K562 (cell line): Measurements from ENCODE around the gene CRK. TPM values are rescaled to one million over a fixed set of nuclear protein-coding genes. Genes with fewer than 3 reads are reported as not detected.

Experiments
- ARNT ChIP-seq, 2 experiments: fragments of 450-650 bp; IDR thresholded peaks; 2 replicates each; pipeline ENCODE4 v1.6.1; 2016; ENCODE audit warnings: mild to moderate bottlenecking in 1 of 2
- PPARD ChIP-seq: fragments of 250-450 bp; sonication (Bioruptor Pico); IDR thresholded peaks from 2 replicates; pipeline ENCODE4 v1.8.0; 2022; ENCODE audit warnings: inconsistent platforms, mild to moderate bottlenecking, moderate library complexity
- ZBTB2 ChIP-seq: fragments of 450-650 bp; IDR thresholded peaks from 2 replicates; pipeline ENCODE4 v1.6.1; 2016; ENCODE audit warnings: antibody characterized with exemption
- polyA plus RNA-seq, 8 experiments: library from polyadenylated mRNA; depleted of rRNA in 4 of 8; stranded (reverse) in 5 of 8; unstranded in 3 of 8; fragments of >200 nt; fragmentation: Nextera tagmentation in 2 of 8; fragmentation: Illumina TruSeq in 1 of 8; extraction: Ambion mirVana in 2 of 8; extraction: Trizol in 1 of 8; gene quantifications; 2 replicates each; pipeline versions ENCODE4 v1.2.1 to v1.2.3, GENCODE V29; 2011 to 2014; ENCODE audit warnings: inconsistent platforms in 1 of 8, missing spikeins in 1 of 8
- total RNA-seq, 7 experiments: library from RNA; depleted of rRNA in 6 of 7; stranded (reverse); fragments of >200 nt in 6 of 7; fragmentation: Illumina TruSeq in 2 of 7; extraction: Trizol in 2 of 7; gene quantifications; 2 replicates each; pipeline versions ENCODE4 v1.2.1 to v1.2.3, GENCODE V29; 2011 to 2021; ENCODE audit warnings: low replicate concordance in 1 of 7
- TF ChIP-seq, protein P1 (sequence below): sonication (generic); formaldehyde crosslinking; IDR thresholded peaks from 2 replicates; pipeline ENCODE4 v1.8.0; 2022; ENCODE audit warnings: missing genetic modification reagents, mild to moderate bottlenecking, borderline replicate concordance
- TF ChIP-seq, protein P2 (sequence below): fragments of 450-650 bp; conservative IDR thresholded peaks from 2 replicates; pipeline ENCODE4 v1.6.1; 2016; ENCODE audit warnings: missing genetic modification characterization, low read depth, mild to moderate bottlenecking, missing compliant biosample characterization, moderate library complexity

The CRK gene
- total and polyA plus RNA-seq, 9 of the 15 experiments (the other 6 are each of a cell fraction or from before 2014, with no cell fraction given) = 13.1 to 40.2 (median 26.1) TPM

GRCh38 chr17:1438593-1439083, 17.4 kb downstream of the CRK start (continued):
- TF ChIP-seq, protein P1, sequence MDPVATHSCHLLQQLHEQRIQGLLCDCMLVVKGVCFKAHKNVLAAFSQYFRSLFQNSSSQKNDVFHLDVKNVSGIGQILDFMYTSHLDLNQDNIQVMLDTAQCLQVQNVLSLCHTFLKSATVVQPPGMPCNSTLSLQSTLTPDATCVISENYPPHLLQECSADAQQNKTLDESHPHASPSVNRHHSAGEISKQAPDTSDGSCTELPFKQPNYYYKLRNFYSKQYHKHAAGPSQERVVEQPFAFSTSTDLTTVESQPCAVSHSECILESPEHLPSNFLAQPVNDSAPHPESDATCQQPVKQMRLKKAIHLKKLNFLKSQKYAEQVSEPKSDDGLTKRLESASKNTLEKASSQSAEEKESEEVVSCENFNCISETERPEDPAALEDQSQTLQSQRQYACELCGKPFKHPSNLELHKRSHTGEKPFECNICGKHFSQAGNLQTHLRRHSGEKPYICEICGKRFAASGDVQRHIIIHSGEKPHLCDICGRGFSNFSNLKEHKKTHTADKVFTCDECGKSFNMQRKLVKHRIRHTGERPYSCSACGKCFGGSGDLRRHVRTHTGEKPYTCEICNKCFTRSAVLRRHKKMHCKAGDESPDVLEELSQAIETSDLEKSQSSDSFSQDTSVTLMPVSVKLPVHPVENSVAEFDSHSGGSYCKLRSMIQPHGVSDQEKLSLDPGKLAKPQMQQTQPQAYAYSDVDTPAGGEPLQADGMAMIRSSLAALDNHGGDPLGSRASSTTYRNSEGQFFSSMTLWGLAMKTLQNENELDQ (CRISPR knock-in tag) = no peak
- TF ChIP-seq, protein P2, sequence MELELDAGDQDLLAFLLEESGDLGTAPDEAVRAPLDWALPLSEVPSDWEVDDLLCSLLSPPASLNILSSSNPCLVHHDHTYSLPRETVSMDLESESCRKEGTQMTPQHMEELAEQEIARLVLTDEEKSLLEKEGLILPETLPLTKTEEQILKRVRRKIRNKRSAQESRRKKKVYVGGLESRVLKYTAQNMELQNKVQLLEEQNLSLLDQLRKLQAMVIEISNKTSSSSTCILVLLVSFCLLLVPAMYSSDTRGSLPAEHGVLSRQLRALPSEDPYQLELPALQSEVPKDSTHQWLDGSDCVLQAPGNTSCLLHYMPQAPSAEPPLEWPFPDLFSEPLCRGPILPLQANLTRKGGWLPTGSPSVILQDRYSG (tag) = no peak
- TF ChIP-seq PPARD (CRISPR knock-in tag) (no peak), ZBTB2 (no peak), ARNT (IDR thresholded peaks at IDR 0.05) (no peak)
